Measurements from ENCODE around the gene TNFAIP2. TPM values are rescaled to one million over a fixed set of nuclear protein-coding genes. Genes with fewer than 3 reads are reported as not detected.
A peak's percentile ranks its signal among the peaks of the same experiment; 100 is the strongest.

The TNFAIP2 gene
- total RNA-seq, 1 donor from 2014 or later = 5.3 TPM

GRCh38 chr14:103078860-103079587, 44.2 kb upstream of the TNFAIP2 start:
- DNase-seq (ENCODE audit: low read depth) = no peak

GRCh38 chr14:103081951-103082350, 41.3 kb upstream of the TNFAIP2 start:
- Histone ChIP-seq H3K36me3 (ENCODE audit: control insufficient read depth, insufficient read depth, low read length) (no peaks in the 10 kb centered on the region), H3K4me3 (ENCODE audit: low read depth, low read length) (no peak overlapping the region), H3K27me3 (ENCODE audit: control insufficient read depth, insufficient read depth, low read length) (peaks cover 13% of the 10 kb centered on the region)
- no peak for TF ChIP-seq CTCF (IDR thresholded peaks at IDR 0.05; ENCODE audit: insufficient read depth, low read length, severe bottlenecking)
- DNase-seq (ENCODE audit: low read depth) (no peak), FAIRE-seq (no peak)

More at GRCh38 chr14:103078860-103079587, 44.2 kb upstream of the TNFAIP2 start:
- FAIRE-seq = no peak
- Histone ChIP-seq H3K27me3 (ENCODE audit: control insufficient read depth, insufficient read depth, low read length) (no peaks in the 10 kb centered on the region), H3K36me3 (ENCODE audit: control insufficient read depth, insufficient read depth, low read length) (no peaks in the 10 kb centered on the region), H3K4me3 (ENCODE audit: low read depth, low read length) (no peak overlapping the region)
- no peak for TF ChIP-seq CTCF (IDR thresholded peaks at IDR 0.05; ENCODE audit: insufficient read depth, low read length, severe bottlenecking)

- FAIRE-seq = no peak
- peaks cover 17% of the 10 kb centered on the region for H3K27me3 ChIP-seq (ENCODE audit: control insufficient read depth, insufficient read depth, low read length)
- no peaks in the 10 kb centered on the region for H3K36me3 ChIP-seq (ENCODE audit: control insufficient read depth, insufficient read depth, low read length)
- no peak for TF ChIP-seq CTCF (IDR thresholded peaks at IDR 0.05; ENCODE audit: insufficient read depth, low read length, severe bottlenecking)
- DNase-seq (ENCODE audit: low read depth) = no peak
- no peak within 1 kb of the TSS for H3K4me3 ChIP-seq (ENCODE audit: low read depth, low read length)
These were observed 39.0 kb upstream of the TNFAIP2 start, which contains the start of gene LBHD2 for GRCh38 chr14:103084021-103084919. Gene LBHD2 (plus strand): TSS chr14:103084210. CDS start chr14:103086013, 1,803 bp downstream.

GRCh38 chr14:103085106-103086091, 37.9 kb upstream of the TNFAIP2 start:
- FAIRE-seq (no peak), DNase-seq (ENCODE audit: low read depth) (no peak)
- peak; percentile 9 for TF ChIP-seq CTCF (IDR thresholded peaks at IDR 0.05; ENCODE audit: insufficient read depth, low read length, severe bottlenecking)
- Histone ChIP-seq H3K4me3 (ENCODE audit: low read depth, low read length) (no peak overlapping the region), H3K36me3 (ENCODE audit: control insufficient read depth, insufficient read depth, low read length) (no peaks in the 10 kb centered on the region), H3K27me3 (ENCODE audit: control insufficient read depth, insufficient read depth, low read length) (peaks cover 21% of the 10 kb centered on the region)

- Histone ChIP-seq H3K36me3 (ENCODE audit: control insufficient read depth, insufficient read depth, low read length) (no peaks in the 10 kb centered on the region), H3K27me3 (ENCODE audit: control insufficient read depth, insufficient read depth, low read length) (peaks cover 24% of the 10 kb centered on the region), H3K4me3 (ENCODE audit: low read depth, low read length) (no peak overlapping the region)
- DNase-seq (ENCODE audit: low read depth) (no peak), FAIRE-seq (no peak)
- no peak for TF ChIP-seq CTCF (IDR thresholded peaks at IDR 0.05; ENCODE audit: insufficient read depth, low read length, severe bottlenecking)
These were observed 36.4 kb upstream of the TNFAIP2 start for GRCh38 chr14:103086771-103087342.

All from bronchial epithelial cell (primary cell).